Measurements from ENCODE around the gene GP1BA.
"Not testable (repeated sequence)": the region's sequence is repeated elsewhere in the genome, so short reads cannot be mapped to it uniquely, and the experiment has no call there.

GP1BA gene

GRCh38 chr17:4921320-4921719, 10.8 kb upstream of the GP1BA start (continued):
- TF ChIP-seq HIC1 (tag by site-specific recombination; IDR thresholded peaks at IDR 0.05) (no peak), ZNF624 (tag by site-specific recombination; IDR thresholded peaks at IDR 0.05) (no peak)

- H3K4me1 ChIP-seq (ENCODE audit: control insufficient read depth, insufficient read depth, low read length); H3K9me3 ChIP-seq (ENCODE audit: control insufficient read depth, insufficient read depth, low read depth, low read length); H3K27ac ChIP-seq (ENCODE audit: extremely low read depth, low read depth, low read length); H3K4me3 ChIP-seq (ENCODE audit: low read depth, low read length): not testable (repeated sequence)
- POLR2A ChIA-PET, result interaction anchor here (0.6 to 1.2 kb wide), 5 partner anchors 12 to 1081 kb away, joined by 3 to 9 read pairs (median 3); partner anchors contain the start of genes NCBP3, RNF167, SLC25A11 and SPAG7
- CTCF ChIA-PET, result interaction anchor here (0.6 kb wide), 1 partner anchor 75 kb away, joined by 3 read pairs; no protein-coding TSS in a partner anchor
- H3K36me3 ChIP-seq (ENCODE audit: control insufficient read depth in 2 of 2, insufficient read depth in 1 of 2, low read length in 2 of 2), result peaks cover 4 to 15% of the 10 kb centered on the region in 2 experiments; a peak in 2 of 3 replicates
Measured at GRCh38 chr17:4926577-4927335, 5.3 kb upstream of the GP1BA start.

- H3K36me3 ChIP-seq (ENCODE audit: control insufficient read depth in 2 of 2, insufficient read depth in 1 of 2, low read length in 2 of 2), result peaks cover 4 to 23% of the 10 kb centered on the region in 2 experiments; a peak in 2 of 3 replicates
- no peak for TF ChIP-seq ZNF24 (tag by site-specific recombination; IDR thresholded peaks at IDR 0.05)
- no peak for TF ChIP-seq ZSCAN23 (tag by site-specific recombination; IDR thresholded peaks at IDR 0.05)
- TF ChIP-seq GLIS2 (tag by site-specific recombination; IDR thresholded peaks at IDR 0.05), result no peak
- no peak for TF ChIP-seq INSM2 (tag by site-specific recombination; IDR thresholded peaks at IDR 0.05)
- TF ChIP-seq ZNF488 (tag by site-specific recombination; IDR thresholded peaks at IDR 0.05), result no peak
- no peak for TF ChIP-seq ZNF830 (tag by site-specific recombination; IDR thresholded peaks at IDR 0.05; ENCODE audit: low read depth)
- TF ChIP-seq ZNF335 (tag by site-specific recombination; conservative IDR thresholded peaks at IDR 0.05), result no peak
- no peak for TF ChIP-seq ZNF274 (IDR thresholded peaks at IDR 0.05; ENCODE audit: low read length)
- TF ChIP-seq ZNF274 (tag by site-specific recombination; IDR thresholded peaks at IDR 0.05; ENCODE audit: borderline replicate concordance), result no peak
- no peak for TF ChIP-seq ZBTB10 (tag by site-specific recombination; IDR thresholded peaks at IDR 0.05)
- TF ChIP-seq ZNF707 (tag by site-specific recombination; IDR thresholded peaks at IDR 0.05), result no peak
- TF ChIP-seq YY1 (tag by site-specific recombination; IDR thresholded peaks at IDR 0.05), result no peak
- TF ChIP-seq MEIS1 (CRISPR knock-in tag; IDR thresholded peaks at IDR 0.05; ENCODE audit: borderline replicate concordance), result no peak
- no peak for TF ChIP-seq KLF17 (tag by site-specific recombination; IDR thresholded peaks at IDR 0.05)
- H3K4me1 ChIP-seq (ENCODE audit: control insufficient read depth, insufficient read depth, low read length), result no peaks in the 10 kb centered on the region; the same call in 1 of the 2 replicates
- CTCF ChIA-PET, result no interaction called here
- H3K27ac ChIP-seq (ENCODE audit: extremely low read depth, low read depth, low read length), result no peak overlapping the region
- H3K9me3 ChIP-seq (ENCODE audit: control insufficient read depth, insufficient read depth, low read depth, low read length), result no peaks in the 10 kb centered on the region
- H3K4me3 ChIP-seq (ENCODE audit: low read depth, low read length), result no peak overlapping the region
- POLR2A ChIA-PET, result interaction anchor here (0.9 to 2.3 kb wide), 2 partner anchors 11 to 38 kb away, joined by 3 to 13 read pairs; partner anchors contain the start of genes RNF167, SLC25A11 and SPAG7
Measured at GRCh38 chr17:4928881-4929280, 3.2 kb upstream of the GP1BA start.

Measured in HEK293 (cell line).